ENCODE measurements around the gene GTF2F1.
"Not testable (repeated sequence)": the region's sequence is repeated elsewhere in the genome, so short reads cannot be mapped to it uniquely, and the experiment has no call there.

The GTF2F1 gene

DNA sequence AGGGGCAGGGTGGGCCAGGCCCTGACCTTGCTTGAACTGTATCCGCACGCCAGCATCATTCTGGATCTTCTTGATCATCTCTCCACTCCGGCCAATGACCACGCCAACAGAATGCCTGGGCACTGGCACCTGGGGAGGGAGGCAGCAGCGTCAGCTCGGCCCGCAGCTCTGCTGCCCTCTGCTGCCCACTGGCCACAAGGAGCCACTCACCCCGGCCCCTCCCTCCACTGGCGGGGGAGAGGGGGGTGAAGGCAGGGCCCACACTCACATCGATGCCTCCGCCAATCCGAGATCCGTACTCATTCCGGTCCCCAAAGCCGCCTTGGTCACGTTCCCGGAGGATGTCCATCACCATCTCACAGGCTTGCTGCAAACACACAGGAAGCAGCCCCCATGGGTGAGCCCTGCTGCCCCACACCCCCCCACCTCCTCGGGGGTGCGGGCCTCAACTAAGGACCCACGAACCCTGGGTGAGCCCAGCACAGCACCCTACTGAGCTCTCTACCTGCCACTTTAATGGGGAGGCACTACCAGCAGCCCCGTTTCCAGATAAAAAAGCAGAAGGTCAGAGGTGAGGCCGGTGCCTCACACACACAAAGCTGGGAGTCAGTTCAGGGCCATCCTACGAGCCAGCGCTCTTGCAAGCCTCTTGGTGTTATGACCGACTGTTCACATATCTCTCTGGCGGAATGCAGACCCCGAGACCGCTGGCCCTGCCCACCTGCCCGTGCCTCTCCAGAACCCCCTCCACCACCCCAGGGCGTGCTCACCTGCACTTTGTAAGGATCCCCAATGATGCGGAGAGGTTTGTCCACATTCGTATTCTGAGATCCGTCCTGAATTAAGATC, 25.0 kb upstream of the GTF2F1 start:
- no peak for DNase-seq

DNA sequence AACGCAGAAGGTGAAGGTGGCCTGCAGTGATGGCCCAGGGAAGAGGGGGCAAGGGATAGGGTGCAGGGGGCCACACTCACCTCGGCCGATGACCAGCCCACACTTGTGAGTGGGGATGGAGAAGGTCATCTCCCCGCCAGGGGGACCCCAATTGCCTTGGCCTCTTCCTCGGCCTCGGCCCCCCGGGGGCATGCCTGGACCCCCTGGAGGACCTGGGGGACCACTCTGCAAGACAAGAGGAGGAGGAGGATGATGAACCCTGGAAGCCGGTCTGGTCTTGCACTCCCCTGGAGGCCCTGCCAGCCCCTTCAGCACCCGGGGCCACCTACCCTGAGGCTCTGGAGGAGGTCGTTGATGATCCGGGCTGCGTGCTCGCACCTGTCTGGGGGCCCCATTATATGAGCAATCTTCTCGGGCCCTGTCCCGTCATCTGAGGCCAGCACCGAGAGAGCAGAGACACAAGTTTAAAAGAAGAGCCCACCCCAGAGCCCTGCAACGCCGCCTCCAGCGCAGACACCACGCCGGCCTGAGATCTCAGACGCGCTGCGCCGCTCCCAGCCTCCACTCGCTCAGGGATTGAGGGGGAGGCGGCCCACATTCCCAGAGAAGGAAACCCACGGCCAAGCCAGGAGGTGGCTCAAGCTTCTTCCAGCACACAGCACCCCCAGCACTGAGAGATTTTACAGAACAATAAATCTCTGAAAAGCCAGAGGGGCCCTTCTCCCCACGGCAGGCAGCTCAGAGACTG, 23.9 kb upstream of the GTF2F1 start:
- DNase-seq = no peak

- no peak for DNase-seq
Measured at GRCh38 chr19:6415591-6416190, 22.7 kb upstream of the GTF2F1 start.

DNA sequence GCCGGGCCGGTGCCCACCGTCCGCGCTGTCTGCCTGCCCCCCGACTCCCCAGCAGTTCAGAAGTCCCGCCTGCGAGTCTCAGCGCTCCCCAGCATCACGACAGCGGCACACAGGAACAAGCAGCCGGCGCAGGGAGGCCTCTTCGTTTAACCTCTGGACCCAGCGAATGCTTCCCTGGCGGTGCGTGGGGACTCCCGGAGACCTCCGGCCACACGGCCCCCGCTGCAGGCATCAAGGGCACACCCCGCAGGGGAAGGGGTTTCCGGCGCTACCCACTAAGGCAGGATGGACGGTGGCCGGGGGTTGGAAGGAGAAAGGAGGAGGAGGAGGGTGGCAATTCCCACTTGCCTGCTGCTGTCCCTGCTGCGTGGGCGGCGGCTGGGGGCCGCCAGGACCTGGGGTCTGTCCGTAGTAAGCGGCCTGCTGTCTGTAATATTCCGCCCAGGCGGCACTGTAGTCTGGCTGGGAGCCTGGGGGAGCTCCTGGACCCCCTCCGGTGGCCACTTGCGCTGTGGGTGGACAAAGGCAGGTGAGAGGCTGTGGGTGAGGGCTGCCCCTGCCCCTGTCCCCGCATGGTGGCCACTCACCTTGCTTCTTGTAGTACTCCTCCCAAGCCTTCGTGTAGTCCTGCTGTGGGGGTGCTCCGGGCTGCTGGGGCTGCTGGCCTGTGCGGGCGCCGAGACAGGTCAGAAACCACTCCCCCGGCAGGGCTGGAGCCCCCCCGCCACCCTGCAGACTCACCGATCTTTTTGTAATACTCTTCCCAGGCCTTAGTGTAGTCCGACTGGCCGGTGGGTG, 22.0 kb upstream of the GTF2F1 start:
- DNase-seq = no peak

- no peak for DNase-seq
Measured at GRCh38 chr19:6413721-6414643, 21.0 kb upstream of the GTF2F1 start.

DNA sequence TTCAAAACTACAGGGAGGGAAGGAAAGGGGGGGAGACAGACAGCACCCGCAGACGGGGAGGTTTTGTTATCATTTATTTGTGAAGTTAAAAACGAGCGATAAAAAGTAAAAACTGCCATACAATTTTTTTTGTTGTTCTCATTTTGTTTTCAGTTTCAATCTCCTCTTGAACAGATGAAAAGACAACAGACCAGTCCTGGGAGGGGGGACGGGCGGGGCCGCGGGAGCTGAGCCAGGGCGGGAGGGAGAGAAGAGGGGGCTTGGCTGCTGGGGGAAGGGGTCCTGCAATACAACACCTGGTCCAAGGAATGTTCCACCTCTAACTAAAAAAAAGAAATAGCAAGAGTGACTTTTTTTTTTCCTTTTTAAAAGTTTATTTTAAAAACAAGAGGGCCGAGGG, 20.3 kb upstream of the GTF2F1 start:
- DNase-seq = no peak

- DNase-seq = peak; percentile 56
Measured at GRCh38 chr19:6412447-6413091, 19.6 kb upstream of the GTF2F1 start.

DNA sequence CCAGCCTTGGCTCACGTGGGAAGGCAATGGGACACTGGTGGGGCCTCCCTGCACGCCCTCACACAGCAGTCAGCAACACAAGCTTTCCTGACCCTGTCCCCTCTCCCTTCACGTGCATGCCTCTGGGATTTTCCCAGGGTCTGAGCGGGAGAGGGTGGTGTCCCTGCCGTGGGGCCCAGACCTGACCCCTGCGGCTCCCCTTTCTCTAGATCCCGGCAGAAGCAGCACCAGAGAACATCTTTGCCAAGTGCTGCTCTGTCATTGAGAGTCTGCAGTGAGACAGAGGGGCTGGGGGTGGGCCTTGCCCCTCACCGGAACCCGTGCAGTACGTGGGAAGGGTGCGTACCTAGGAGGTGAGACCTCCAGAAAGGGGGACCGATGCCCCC, 19.1 kb upstream of the GTF2F1 start:
- DNase-seq = no peak

- no peak for DNase-seq
Measured at GRCh38 chr19:6409346-6409745, 16.4 kb upstream of the GTF2F1 start.

DNA sequence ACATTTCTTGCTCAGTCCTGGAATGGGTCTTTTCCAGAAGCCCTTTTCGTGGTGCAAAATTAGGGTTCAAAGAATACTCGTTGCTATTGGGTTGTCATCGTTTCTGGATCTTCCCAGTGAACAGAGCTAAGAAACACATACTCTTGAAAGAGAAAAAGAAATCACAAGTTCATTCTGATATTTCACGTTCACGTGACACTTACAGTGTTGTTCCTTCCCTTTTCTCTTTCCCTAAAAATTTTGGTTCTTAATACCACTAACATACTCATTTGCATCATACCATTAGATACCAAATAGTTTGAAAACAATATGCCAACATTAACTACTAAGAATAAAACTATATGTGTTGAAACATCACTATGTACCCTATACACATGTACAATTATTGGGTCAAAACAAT, 13.4 kb upstream of the GTF2F1 start:
- DNase-seq = no peak

- DNase-seq = no peak
Measured at GRCh38 chr19:6402837-6403608, 10.1 kb upstream of the GTF2F1 start.

GRCh38 chr19:6402058-6402457, 9.1 kb upstream of the GTF2F1 start:
- no peak for DNase-seq

GRCh38 chr19:6400062-6400944, 7.3 kb upstream of the GTF2F1 start:
- DNase-seq = not testable (repeated sequence)

DNA sequence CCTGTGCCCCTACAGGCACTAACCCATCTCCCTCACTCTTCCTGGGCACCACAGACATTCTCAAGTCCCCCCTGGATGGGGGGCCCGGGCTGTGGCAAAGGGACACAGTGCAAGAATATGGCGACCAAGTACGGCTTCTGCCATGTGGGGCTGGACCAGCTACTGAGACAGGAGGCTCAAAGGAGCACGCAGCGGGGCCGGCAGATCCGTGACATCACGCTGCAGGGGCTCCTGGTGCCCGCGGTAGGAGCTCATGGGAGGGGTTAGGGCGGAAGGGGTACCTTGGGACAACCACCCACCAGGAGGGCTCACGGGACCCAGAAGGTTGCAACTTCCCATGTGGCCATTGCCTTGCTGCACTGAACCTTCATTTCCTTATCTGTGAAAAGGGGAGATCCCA, 3.3 kb upstream of the GTF2F1 start:
- no peak for DNase-seq

DNA sequence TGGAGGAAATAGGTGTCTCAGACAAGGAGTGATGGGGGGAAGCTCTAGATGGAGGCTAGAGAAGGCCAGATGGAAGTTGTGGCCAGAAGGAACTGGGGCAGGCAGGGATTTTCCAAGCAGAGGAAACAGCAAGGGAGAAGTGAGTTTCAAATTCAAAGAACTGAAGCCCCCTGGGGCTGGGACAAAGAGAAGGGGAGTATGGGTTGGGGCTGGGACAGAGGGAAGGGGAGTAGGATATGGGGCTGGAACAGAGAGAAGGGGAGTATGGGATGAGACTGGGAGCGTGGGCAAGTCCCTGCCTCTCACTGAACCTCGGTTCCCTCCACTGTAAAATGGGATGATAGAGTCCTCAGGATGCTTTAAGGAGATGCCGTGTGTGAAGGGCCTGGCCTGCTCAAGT, 1.9 kb upstream of the GTF2F1 start:
- DNase-seq = no peak

DNA sequence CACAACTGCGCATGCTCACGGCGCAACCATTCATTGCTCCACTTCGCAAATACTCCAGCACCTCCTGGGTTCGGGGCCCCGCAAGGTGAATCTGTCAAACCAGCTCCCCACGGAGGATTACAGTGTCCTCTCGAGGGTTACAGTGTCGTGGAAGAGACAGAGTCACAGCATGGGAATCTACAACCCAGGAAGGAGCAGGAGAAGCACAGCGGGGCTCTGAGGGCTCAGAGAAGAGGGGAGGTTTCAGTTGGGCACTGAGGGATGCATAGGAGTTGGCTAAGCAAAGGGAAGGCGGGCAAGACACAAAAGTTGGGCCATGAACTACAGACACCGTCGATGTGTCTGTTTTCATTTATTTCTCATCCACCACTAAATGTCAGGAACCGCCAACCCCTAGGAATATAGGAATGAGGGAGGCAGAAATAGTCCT, 1.0 kb upstream of the GTF2F1 start:
- DNase-seq = peak; percentile 79

DNA sequence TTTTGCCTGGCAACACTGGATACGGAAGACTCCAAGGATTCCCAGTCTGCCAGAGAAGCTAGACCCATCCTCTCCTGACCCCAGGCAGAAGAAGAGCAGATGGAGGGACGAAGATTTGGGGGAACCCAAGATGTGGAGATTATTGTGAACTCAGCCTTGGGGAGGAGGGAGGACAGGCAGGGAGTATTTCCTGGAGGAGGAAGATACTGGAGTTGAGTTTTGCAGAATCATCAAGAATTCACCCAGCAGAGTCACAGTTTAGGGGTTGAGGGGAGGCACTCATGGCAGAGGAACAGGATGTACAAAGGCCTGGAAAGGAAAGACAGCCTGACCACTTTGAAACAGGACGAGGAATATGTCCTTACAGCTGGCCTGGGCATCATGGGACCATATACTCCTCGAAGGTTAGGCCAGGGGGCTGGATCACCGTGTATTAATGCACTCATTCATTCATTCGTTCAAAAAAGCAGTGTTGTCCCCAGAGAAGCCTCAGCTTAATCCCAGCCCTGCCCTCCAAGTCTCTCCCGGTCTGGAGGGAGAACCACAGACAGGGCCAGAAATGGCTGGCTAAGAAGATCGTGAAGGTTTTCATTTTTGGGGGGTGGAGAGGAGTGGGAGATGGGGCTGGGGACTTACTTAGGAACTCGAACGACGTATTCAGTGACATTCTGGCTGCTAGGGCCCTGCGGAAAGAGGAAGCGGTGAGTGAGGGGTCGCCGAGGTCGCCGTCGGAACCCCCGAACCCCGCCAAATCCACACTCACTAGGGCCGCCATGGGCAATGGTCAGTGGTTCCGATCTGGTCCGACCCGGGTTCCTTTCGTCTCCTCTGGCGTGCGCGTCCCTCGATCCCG, 517 bp downstream of the GTF2F1 start:
- DNase-seq = no peak

- no peak for DNase-seq
Measured at GRCh38 chr19:6387372-6387771, 5.6 kb downstream of the GTF2F1 start.

- no peak for DNase-seq
Measured at GRCh38 chr19:6384381-6384780, 8.6 kb downstream of the GTF2F1 start.
